Esophagus (tissue), 2 donors: ENCODE data around the gene POMT2. TPM values are rescaled to one million over a fixed set of nuclear protein-coding genes. Genes with fewer than 3 reads are reported as not detected.
"Not testable (repeated sequence)": the region's sequence is repeated elsewhere in the genome, so short reads cannot be mapped to it uniquely, and the experiment has no call there.

Experiments
- H3K27ac ChIP-seq, 2 donors: one replicate each; pipeline ENCODE4 v1.5.1; 2013; ENCODE audit warnings: low read depth in 2 of 2, mild to moderate bottlenecking in 2 of 2, inconsistent platforms in 1 of 2, low read length in 1 of 2, moderate library complexity in 1 of 2
- H3K27me3 ChIP-seq, 2 donors: one replicate each; pipeline ENCODE4 v1.6.1; 2013; ENCODE audit warnings: low read length in 2 of 2, control low read depth in 1 of 2, mild to moderate bottlenecking in 1 of 2; ENCODE audit not compliant: insufficient read depth in 2 of 2, control insufficient read depth in 1 of 2
- H3K36me3 ChIP-seq, 2 donors: one replicate each; pipeline ENCODE4 v1.6.1; 2013; ENCODE audit warnings: low read length in 1 of 2; ENCODE audit not compliant: control insufficient read depth in 2 of 2, insufficient read depth in 2 of 2
- H3K4me1 ChIP-seq, 2 donors: one replicate each; pipeline ENCODE4 v1.6.1; 2013; ENCODE audit warnings: low read length in 1 of 2; ENCODE audit not compliant: control insufficient read depth in 2 of 2, insufficient read depth in 2 of 2
- H3K4me3 ChIP-seq, 2 donors: one replicate each; pipeline ENCODE4 v1.5.1; 2013; ENCODE audit warnings: low read length in 2 of 2, mild to moderate bottlenecking in 2 of 2, low read depth in 1 of 2, moderate library complexity in 1 of 2
- H3K9me3 ChIP-seq, 2 donors: one replicate each; pipeline ENCODE4 v1.6.1; 2013; ENCODE audit warnings: mild to moderate bottlenecking in 2 of 2, low read depth in 1 of 2, low read length in 1 of 2, moderate library complexity in 1 of 2; ENCODE audit not compliant: control insufficient read depth in 2 of 2, insufficient read depth in 1 of 2
- WGBS, 2 donors: extraction: QIAGEN DNeasy Blood & Tissue Kit; methylation state at CpG; one replicate each; pipeline ENCODE4 v1.1.7; 2013; 5-methylcytosine and 5-hydroxymethylcytosine counted together
- polyA plus RNA-seq, 2 donors: library from polyadenylated mRNA; stranded (reverse); fragments of 200-250 nt; gene quantifications; one replicate each; pipeline ENCODE4 v1.2.3, GENCODE V29; 2013
- donor health status: healthy with polysubstance abuse.
- donor health status: Bipolar disorder and iron deficiency.

Gene POMT2
- polyA plus RNA-seq, 2 donors = 5.8 to 11.5 TPM

- Histone ChIP-seq H3K4me3 (no peak overlapping the region), H3K4me1 (no peaks in the 10 kb centered on the region), H3K36me3 (peaks cover 0 to 13% of the 10 kb centered on the region in 2 donors), H3K27me3 (no peaks in the 10 kb centered on the region), H3K27ac (no peak overlapping the region), H3K9me3 (no peaks in the 10 kb centered on the region)
- 59 to 71% methylated on average over 3 of the region's 3 CpGs for WGBS, 2 donors
These were observed 23.8 kb upstream of the POMT2 start for GRCh38 chr14:77344377-77344996.

- Histone ChIP-seq H3K4me1 (no peaks in the 10 kb centered on the region), H3K9me3 (no peaks in the 10 kb centered on the region), H3K36me3 (peaks cover 0 to 13% of the 10 kb centered on the region in 2 donors), H3K4me3 (no peak overlapping the region), H3K27ac (no peak overlapping the region), H3K27me3 (no peaks in the 10 kb centered on the region)
- 76 to 84% methylated on average over 2 of the region's 2 CpGs for WGBS, 2 donors
These were observed 23.0 kb upstream of the POMT2 start for GRCh38 chr14:77343662-77344061.

- 90 to 92% methylated on average over 10 of the region's 10 CpGs for WGBS, 2 donors
- Histone ChIP-seq H3K27ac (no peak overlapping the region), H3K27me3 (no peaks in the 10 kb centered on the region), H3K9me3 (no peaks in the 10 kb centered on the region), H3K4me1 (no peaks in the 10 kb centered on the region), H3K36me3 (peaks cover 0 to 13% of the 10 kb centered on the region in 2 donors), H3K4me3 (no peak overlapping the region)
These were observed 22.2 kb upstream of the POMT2 start for GRCh38 chr14:77342726-77343397.

GRCh38 chr14:77340389-77340788 is 19.7 kb upstream of the POMT2 start:
- H3K27me3 ChIP-seq = no peaks in the 10 kb centered on the region
- H3K4me1 ChIP-seq = no peaks in the 10 kb centered on the region
- no peaks in the 10 kb centered on the region for H3K9me3 ChIP-seq
- WGBS, 2 donors = 90 to 91% methylated on average over 4 of the region's 4 CpGs
- H3K27ac ChIP-seq = no peak overlapping the region
- peaks cover 0 to 13% of the 10 kb centered on the region in 2 donors for H3K36me3 ChIP-seq
- H3K4me3 ChIP-seq = no peak overlapping the region

- 97 to 100% methylated on average over 1 of the region's 1 CpG for WGBS, 2 donors
- H3K36me3 ChIP-seq = peaks cover 0 to 13% of the 10 kb centered on the region in 2 donors
These were observed 18.7 kb upstream of the POMT2 start for GRCh38 chr14:77339407-77339806.

GRCh38 chr14:77338302-77338701 is 17.6 kb upstream of the POMT2 start:
- Histone ChIP-seq H3K4me1 (no peaks in the 10 kb centered on the region), H3K36me3 (peaks cover 0 to 13% of the 10 kb centered on the region in 2 donors), H3K4me3 (no peak overlapping the region), H3K27me3 (no peaks in the 10 kb centered on the region), H3K9me3 (no peaks in the 10 kb centered on the region), H3K27ac (no peak overlapping the region)
- 79 to 81% methylated on average over 2 of the region's 2 CpGs for WGBS, 2 donors

More at GRCh38 chr14:77339407-77339806, 18.7 kb upstream of the POMT2 start:
- Histone ChIP-seq H3K4me3 (no peak overlapping the region), H3K9me3 (no peaks in the 10 kb centered on the region), H3K4me1 (no peaks in the 10 kb centered on the region), H3K27ac (no peak overlapping the region), H3K27me3 (no peaks in the 10 kb centered on the region)

GRCh38 chr14:77337880-77338279 is 17.2 kb upstream of the POMT2 start:
- Histone ChIP-seq H3K27ac (no peak overlapping the region), H3K9me3 (no peaks in the 10 kb centered on the region), H3K27me3 (no peaks in the 10 kb centered on the region), H3K4me3 (no peak overlapping the region), H3K36me3 (peaks cover 0 to 13% of the 10 kb centered on the region in 2 donors), H3K4me1 (no peaks in the 10 kb centered on the region)
- WGBS, 2 donors = 89 to 91% methylated on average over 3 of the region's 3 CpGs

- not testable (repeated sequence) for H3K4me3 ChIP-seq, H3K27ac ChIP-seq, H3K9me3 ChIP-seq, H3K4me1 ChIP-seq, H3K27me3 ChIP-seq
- peaks cover 0 to 13% of the 10 kb centered on the region in 2 donors for H3K36me3 ChIP-seq
- 88 to 93% methylated on average over 9 of the region's 9 CpGs for WGBS, 2 donors
These were observed 16.6 kb upstream of the POMT2 start for GRCh38 chr14:77337255-77337654.

- 94% methylated on average over 3 of the region's 3 CpGs for WGBS, 2 donors
- Histone ChIP-seq H3K4me1 (no peaks in the 10 kb centered on the region), H3K27me3 (no peaks in the 10 kb centered on the region), H3K9me3 (no peaks in the 10 kb centered on the region), H3K27ac (no peak overlapping the region), H3K36me3 (peaks cover 0 to 4% of the 10 kb centered on the region in 2 donors), H3K4me3 (no peak overlapping the region)
These were observed 14.9 kb upstream of the POMT2 start for GRCh38 chr14:77335576-77335975.

GRCh38 chr14:77329872-77330271 is 9.2 kb upstream of the POMT2 start:
- WGBS, 2 donors = 84 to 89% methylated on average over 7 of the region's 7 CpGs
- H3K9me3 ChIP-seq = no peaks in the 10 kb centered on the region
- H3K4me3 ChIP-seq = no peak overlapping the region
- H3K27me3 ChIP-seq = no peaks in the 10 kb centered on the region
- no peak overlapping the region for H3K27ac ChIP-seq
- H3K36me3 ChIP-seq = no peaks in the 10 kb centered on the region
- no peaks in the 10 kb centered on the region for H3K4me1 ChIP-seq
